Measurements from ENCODE around the gene KY.

KY gene

DNA sequence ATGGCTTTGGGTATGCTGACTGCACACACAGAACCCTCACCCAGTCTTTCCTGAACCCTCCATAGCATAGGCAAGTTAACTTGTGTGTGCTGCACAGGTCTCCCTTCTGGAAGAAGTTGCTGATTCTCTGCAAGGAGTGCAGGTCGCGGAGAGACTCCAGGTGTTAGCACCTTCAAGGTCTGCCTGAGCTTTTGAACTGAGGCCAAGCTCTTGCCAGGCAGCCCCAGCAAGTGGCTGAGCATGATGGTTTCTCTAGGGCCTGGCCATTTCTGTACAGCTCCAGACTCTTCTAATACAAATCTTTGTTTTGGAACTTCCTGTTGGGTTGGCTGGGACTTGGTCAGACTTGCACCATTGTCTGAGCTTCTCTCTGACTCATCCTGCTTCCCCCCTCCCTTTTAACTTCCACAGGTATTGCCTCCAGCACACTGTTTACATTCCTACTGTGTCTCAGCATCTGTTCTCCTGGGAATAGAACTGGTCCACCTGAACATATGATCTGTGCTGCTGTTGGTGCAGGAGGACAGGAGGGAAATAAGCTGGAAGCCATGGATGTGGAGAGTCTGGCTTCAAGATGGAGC, 53.3 kb downstream of the KY start:
- TF ChIP-seq, protein P1, sequence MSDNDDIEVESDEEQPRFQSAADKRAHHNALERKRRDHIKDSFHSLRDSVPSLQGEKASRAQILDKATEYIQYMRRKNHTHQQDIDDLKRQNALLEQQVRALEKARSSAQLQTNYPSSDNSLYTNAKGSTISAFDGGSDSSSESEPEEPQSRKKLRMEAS (IDR thresholded peaks at IDR 0.05) = no peak
- TF ChIP-seq RAD21 (IDR thresholded peaks at IDR 0.05; ENCODE audit: low read depth) = no peak
- TF ChIP-seq YY1 (IDR thresholded peaks at IDR 0.05; ENCODE audit: low read depth) = no peak
- TF ChIP-seq ZBTB7A (IDR thresholded peaks at IDR 0.05; ENCODE audit: low read depth) = no peak
- no peak for TF ChIP-seq TAF1 (IDR thresholded peaks at IDR 0.05; ENCODE audit: low read depth)
- TF ChIP-seq, protein P2, sequence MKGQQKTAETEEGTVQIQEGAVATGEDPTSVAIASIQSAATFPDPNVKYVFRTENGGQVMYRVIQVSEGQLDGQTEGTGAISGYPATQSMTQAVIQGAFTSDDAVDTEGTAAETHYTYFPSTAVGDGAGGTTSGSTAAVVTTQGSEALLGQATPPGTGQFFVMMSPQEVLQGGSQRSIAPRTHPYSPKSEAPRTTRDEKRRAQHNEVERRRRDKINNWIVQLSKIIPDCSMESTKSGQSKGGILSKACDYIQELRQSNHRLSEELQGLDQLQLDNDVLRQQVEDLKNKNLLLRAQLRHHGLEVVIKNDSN (IDR thresholded peaks at IDR 0.05) = no peak

DNA sequence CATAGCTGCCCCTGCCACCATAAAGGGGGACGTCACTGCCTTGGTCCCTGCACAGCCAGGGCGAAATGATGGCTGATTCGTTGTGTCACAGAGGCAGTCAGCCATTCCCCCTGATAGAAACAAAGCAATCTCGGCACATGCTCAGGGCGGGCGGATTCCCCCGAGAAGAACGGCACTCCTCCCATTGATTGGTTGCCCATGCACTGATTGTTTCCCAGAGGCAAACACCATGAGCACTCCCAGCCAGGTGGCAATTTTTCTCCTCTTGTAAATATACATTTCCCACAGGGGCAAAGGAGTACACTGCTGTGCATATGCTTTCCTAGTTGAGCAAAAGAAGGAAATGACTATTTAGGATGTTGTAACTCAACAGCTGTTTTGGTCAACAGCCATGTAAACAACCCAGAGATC, 56.5 kb downstream of the KY start:
- TF ChIP-seq EP300 (IDR thresholded peaks at IDR 0.05; ENCODE audit: borderline replicate concordance) = no peak
- TF ChIP-seq EGR1 (IDR thresholded peaks at IDR 0.05) = no peak
- TF ChIP-seq CEBPB (IDR thresholded peaks at IDR 0.05) = no peak
- TF ChIP-seq TAF1 (IDR thresholded peaks at IDR 0.05; ENCODE audit: low read depth) = no peak
- TF ChIP-seq, protein P1 (IDR thresholded peaks at IDR 0.05) = no peak
- TF ChIP-seq YY1 (IDR thresholded peaks at IDR 0.05; ENCODE audit: low read depth) = no peak
- TF ChIP-seq TCF12 (IDR thresholded peaks at IDR 0.05; ENCODE audit: low read depth) = no peak
- TF ChIP-seq NFIC (IDR thresholded peaks at IDR 0.05) = no peak
- TF ChIP-seq TEAD4 (IDR thresholded peaks at IDR 0.05) = no peak
- TF ChIP-seq, protein P3, sequence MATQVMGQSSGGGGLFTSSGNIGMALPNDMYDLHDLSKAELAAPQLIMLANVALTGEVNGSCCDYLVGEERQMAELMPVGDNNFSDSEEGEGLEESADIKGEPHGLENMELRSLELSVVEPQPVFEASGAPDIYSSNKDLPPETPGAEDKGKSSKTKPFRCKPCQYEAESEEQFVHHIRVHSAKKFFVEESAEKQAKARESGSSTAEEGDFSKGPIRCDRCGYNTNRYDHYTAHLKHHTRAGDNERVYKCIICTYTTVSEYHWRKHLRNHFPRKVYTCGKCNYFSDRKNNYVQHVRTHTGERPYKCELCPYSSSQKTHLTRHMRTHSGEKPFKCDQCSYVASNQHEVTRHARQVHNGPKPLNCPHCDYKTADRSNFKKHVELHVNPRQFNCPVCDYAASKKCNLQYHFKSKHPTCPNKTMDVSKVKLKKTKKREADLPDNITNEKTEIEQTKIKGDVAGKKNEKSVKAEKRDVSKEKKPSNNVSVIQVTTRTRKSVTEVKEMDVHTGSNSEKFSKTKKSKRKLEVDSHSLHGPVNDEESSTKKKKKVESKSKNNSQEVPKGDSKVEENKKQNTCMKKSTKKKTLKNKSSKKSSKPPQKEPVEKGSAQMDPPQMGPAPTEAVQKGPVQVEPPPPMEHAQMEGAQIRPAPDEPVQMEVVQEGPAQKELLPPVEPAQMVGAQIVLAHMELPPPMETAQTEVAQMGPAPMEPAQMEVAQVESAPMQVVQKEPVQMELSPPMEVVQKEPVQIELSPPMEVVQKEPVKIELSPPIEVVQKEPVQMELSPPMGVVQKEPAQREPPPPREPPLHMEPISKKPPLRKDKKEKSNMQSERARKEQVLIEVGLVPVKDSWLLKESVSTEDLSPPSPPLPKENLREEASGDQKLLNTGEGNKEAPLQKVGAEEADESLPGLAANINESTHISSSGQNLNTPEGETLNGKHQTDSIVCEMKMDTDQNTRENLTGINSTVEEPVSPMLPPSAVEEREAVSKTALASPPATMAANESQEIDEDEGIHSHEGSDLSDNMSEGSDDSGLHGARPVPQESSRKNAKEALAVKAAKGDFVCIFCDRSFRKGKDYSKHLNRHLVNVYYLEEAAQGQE (IDR thresholded peaks at IDR 0.05; ENCODE audit: low read depth) = no peak
- TF ChIP-seq ZBTB7A (IDR thresholded peaks at IDR 0.05; ENCODE audit: low read depth) = no peak

DNA sequence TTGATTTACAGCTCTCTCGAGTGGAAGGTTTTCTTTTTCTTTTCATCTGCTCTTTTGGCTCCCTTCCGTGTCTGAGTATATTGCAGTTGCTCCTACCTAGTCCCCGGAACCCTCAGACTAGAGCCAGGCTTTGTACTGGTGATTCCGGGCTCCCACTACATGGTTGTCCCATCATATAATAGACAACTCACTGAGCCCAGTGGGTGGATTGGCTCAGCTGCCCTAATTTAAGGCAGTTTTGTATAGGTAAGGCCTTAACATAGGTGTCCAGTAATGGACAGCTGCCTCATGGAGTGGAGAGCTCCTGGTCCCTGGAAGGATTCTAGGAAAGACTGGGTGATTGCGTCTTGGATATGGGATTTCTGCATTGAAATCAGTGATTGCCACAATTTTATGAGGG, 58.0 kb downstream of the KY start:
- TF ChIP-seq YY1 (IDR thresholded peaks at IDR 0.05; ENCODE audit: low read depth) = no peak
- no peak for TF ChIP-seq TAF1 (IDR thresholded peaks at IDR 0.05; ENCODE audit: low read depth)
- TF ChIP-seq, protein P2 (IDR thresholded peaks at IDR 0.05) = no peak
- TF ChIP-seq FOXM1 (IDR thresholded peaks at IDR 0.05; ENCODE audit: borderline replicate concordance, low read depth) = no peak
- TF ChIP-seq CEBPB (IDR thresholded peaks at IDR 0.05) = no peak
- TF ChIP-seq TEAD4 (IDR thresholded peaks at IDR 0.05) = no peak
- TF ChIP-seq NFIC (IDR thresholded peaks at IDR 0.05) = no peak
- TF ChIP-seq EGR1 (IDR thresholded peaks at IDR 0.05) = no peak
- TF ChIP-seq TCF12 (IDR thresholded peaks at IDR 0.05; ENCODE audit: low read depth) = no peak
- TF ChIP-seq, protein P3 (IDR thresholded peaks at IDR 0.05; ENCODE audit: low read depth) = no peak
- no peak for TF ChIP-seq EP300 (IDR thresholded peaks at IDR 0.05; ENCODE audit: borderline replicate concordance)
- TF ChIP-seq, protein P1 (IDR thresholded peaks at IDR 0.05) = no peak
- no peak for TF ChIP-seq ZBTB7A (IDR thresholded peaks at IDR 0.05; ENCODE audit: low read depth)
- TF ChIP-seq RAD21 (IDR thresholded peaks at IDR 0.05; ENCODE audit: low read depth) = no peak
- TF ChIP-seq CREB1 (IDR thresholded peaks at IDR 0.05; ENCODE audit: low read depth) = no peak

DNA sequence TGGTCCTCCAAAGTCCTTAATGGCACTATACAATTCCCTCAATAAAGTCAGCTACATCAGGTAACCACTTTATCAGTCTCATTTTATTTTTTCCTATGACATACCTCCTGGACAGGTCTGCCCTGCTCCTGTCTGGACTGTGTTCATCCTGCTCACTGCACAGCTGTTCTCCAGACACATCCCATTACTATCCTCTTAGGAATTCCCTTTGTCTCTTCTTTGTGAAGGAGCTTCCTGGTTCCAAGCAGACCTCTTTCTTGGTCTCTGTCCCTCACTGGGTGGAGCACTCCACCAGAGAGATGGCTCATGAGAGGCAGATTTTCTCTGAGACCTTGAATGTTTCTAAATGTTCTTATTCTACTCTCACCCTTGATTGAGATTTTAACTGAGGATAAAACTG, 60.1 kb downstream of the KY start:
- no peak for TF ChIP-seq RAD21 (IDR thresholded peaks at IDR 0.05; ENCODE audit: low read depth)
- TF ChIP-seq CREB1 (IDR thresholded peaks at IDR 0.05; ENCODE audit: low read depth) = no peak
- no peak for TF ChIP-seq TAF1 (IDR thresholded peaks at IDR 0.05; ENCODE audit: low read depth)
- no peak for TF ChIP-seq CEBPB (IDR thresholded peaks at IDR 0.05)
- TF ChIP-seq, protein P1 (IDR thresholded peaks at IDR 0.05) = no peak
- no peak for TF ChIP-seq TEAD4 (IDR thresholded peaks at IDR 0.05)
- no peak for TF ChIP-seq FOXM1 (IDR thresholded peaks at IDR 0.05; ENCODE audit: borderline replicate concordance, low read depth)
- TF ChIP-seq EGR1 (IDR thresholded peaks at IDR 0.05) = no peak
- TF ChIP-seq EP300 (IDR thresholded peaks at IDR 0.05; ENCODE audit: borderline replicate concordance) = no peak
- TF ChIP-seq ZBTB7A (IDR thresholded peaks at IDR 0.05; ENCODE audit: low read depth) = no peak
- TF ChIP-seq NFIC (IDR thresholded peaks at IDR 0.05) = no peak
- TF ChIP-seq, protein P3 (IDR thresholded peaks at IDR 0.05; ENCODE audit: low read depth) = no peak
- no peak for TF ChIP-seq TCF12 (IDR thresholded peaks at IDR 0.05; ENCODE audit: low read depth)
- no peak for TF ChIP-seq YY1 (IDR thresholded peaks at IDR 0.05; ENCODE audit: low read depth)
- TF ChIP-seq, protein P2 (IDR thresholded peaks at IDR 0.05) = no peak

Data from Ishikawa (cell line).